ENCODE results near the gene COQ9.
"Not testable (repeated sequence)": the region's sequence is repeated elsewhere in the genome, so short reads cannot be mapped to it uniquely, and the experiment has no call there.

COQ9 gene

DNA sequence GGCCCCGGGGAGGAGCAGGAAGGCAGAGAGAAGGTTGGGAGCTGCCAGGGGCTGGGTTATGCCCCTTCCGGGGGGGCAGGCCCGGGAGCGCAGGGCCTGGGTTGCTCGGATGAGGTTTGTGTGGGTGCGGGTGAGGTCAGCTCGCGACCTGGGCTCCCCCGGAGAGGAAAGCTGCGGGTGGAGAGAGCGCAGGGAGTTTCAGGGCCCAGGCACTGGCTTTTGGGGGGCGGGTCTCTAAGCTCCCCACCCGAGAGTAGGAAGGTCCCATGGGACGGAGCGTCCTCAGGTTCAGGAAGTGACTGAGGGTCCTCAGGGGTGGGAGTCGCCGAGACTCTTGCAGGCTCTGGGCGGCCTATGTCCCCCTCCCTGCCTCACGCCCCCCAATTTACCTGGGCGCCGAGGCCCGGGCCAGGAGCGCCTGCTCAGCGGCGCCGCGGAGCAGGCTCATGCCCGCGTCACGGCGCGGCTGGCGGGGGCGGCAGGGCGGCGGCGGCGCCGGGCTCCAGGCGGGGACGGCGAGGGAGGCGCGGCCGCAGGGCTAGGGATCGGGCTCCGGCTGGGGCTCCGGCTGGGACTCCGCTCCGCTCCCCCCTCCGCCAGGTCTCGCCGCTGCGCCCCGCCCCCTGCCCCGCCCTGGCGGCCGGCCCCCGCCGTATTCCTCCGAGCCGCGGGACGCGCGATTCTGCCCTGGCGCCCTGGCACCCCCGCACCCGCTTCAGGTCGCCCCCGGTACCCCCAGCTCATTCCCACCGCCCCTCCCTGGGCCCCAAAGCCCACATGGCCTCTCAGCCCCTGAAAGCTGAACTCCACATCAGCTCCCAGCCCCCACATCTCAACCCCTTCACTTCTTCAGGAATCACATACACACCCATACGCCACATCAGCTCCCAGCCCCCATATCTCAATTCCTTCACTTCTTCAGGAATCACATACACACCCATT, 38.9 kb downstream of the COQ9 start, which contains the start of gene DOK4:
TSS of gene DOK4 (minus strand) at position 578 of the 942 bp plus-strand sequence. CDS start 6,986 bp downstream, outside the sequence.
- peak; percentile 6 to 34 for DNase-seq

- no peak for DNase-seq
These were observed 39.9 kb downstream of the COQ9 start for GRCh38 chr16:57486858-57487834.

- DNase-seq, result no peak
These were observed 42.0 kb downstream of the COQ9 start for GRCh38 chr16:57489229-57489628.

DNA sequence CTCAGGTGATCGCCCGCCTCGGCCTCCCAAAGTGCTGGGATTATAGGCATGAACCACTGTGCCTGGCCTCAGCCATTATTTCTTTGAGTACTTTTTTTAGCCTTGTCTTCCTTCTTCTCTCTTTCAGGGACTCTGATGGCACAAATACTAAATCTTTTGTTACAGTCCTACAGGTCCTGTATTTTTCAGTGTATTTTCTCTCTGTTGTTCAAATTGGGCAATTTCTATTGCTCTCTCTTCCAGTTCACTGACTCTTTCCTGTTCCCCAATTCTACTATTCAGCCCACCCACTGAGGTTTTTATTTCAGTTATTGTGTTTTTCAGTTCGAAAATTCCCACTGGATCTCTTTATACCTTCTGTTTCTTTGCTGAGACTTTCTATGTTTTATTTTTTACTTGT, 46.5 kb downstream of the COQ9 start:
- DNase-seq, result no peak

DNA sequence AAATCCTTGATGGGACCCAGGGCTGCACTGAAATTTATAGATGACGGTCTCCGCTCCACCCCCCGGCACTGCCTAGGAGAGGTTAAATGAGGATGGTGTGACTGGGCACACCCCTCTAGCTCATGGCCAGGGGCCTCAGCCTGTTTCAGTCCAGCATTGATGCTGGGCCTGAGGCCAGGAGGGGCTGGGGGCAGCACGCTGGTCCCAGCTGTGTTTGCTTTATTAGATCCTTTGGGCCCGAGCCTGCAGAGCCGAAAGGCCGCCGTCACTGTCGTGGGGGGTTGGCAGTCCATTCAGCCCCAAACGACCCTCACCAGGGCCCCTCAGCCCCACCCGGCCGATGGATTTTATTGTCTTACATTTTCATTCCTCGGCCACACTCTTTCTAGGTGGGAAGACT, 49.8 kb downstream of the COQ9 start:
- no peak for DNase-seq

DNA sequence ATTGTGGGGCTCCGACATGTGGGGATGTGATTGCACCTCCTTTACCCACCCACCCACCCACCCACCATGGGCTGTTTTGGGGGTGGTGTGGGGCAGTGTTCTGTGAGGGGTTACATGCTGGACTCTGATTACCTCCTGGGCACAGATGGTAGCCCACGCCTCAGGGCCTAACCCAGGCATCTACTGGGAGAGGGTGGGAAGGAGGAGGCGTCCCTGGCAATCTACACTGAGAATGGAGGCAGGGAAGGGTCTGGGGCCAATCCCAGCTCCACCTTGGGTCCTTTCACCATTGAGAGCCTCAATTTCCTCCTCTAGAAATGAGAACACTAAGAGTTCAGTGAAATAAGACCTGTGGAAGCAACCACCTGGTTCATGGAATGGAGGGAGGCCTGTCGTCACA, 50.8 kb downstream of the COQ9 start:
- DNase-seq, result no peak

DNA sequence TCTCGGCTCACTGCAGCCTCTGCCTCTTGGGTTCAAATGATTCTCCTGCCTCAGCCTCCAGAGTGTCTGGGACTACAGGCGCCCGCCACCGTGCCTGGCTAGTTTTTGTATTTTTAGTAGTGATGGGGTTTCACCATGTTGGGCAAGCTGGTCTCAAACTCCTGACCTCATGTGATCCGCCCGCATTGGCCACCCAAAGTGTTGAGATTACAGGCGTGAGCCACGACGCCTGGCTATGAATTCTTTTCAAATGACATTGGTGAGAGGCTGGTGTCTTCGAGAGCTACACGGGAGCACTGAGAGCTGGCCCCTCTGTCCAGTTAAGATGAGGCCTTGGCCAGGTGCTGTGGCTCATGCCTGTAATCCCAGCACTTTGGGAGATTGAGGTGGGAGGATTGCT, 52.7 kb downstream of the COQ9 start:
- not testable (repeated sequence) for DNase-seq

DNA sequence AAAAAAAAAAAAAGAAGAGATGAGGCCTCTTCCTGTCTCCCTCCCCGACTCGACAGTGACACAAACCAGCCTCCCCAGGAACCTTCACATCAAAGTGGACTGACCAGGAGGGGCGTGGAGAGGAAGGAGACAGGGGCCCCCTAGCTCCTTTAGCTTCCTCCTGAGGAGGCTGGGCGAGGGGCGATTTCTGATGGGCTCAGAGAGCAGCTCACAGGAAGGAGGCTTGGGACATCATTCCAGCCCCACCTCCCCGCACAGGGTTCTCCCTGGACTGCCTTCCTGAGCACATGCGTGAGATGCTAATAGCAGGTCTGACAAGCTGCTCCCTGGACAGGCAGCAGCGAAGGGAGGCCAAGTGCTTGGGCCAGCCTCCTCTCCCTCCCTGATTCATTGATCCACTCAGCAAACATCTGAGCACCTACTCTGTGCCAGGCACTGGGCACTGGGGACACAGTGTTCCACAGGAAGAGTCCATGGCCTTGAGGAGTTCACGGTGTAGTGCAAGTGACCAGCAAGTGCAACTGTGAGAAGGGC, 53.4 kb downstream of the COQ9 start:
- no peak for DNase-seq

DNA sequence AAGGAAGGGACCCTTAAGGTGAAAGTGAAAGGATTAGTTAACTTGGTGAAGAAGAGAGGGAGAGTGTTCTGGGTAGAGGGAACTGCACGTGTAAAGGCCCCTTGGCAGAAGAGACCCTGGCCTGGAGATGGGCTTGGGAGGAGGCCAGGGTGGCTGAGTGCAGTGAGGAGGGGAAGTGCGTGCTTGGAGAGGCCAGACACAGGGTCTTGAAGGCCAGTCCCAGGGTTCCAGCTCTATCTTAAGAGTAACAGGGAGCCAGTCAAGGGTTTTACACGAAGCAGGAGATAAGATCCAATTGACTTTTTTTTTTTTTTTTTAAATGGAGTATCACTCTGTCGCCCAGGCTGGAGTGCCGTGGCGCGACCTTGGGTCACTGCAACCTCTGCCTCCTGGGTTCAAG, 54.2 kb downstream of the COQ9 start:
- DNase-seq, result no peak

GRCh38 chr16:57502048-57502775, 54.9 kb downstream of the COQ9 start:
- no peak for DNase-seq

- no peak for DNase-seq
These were observed 56.1 kb downstream of the COQ9 start for GRCh38 chr16:57503366-57503765.

- no peak for DNase-seq
These were observed 56.7 kb downstream of the COQ9 start for GRCh38 chr16:57504001-57504400.

DNA sequence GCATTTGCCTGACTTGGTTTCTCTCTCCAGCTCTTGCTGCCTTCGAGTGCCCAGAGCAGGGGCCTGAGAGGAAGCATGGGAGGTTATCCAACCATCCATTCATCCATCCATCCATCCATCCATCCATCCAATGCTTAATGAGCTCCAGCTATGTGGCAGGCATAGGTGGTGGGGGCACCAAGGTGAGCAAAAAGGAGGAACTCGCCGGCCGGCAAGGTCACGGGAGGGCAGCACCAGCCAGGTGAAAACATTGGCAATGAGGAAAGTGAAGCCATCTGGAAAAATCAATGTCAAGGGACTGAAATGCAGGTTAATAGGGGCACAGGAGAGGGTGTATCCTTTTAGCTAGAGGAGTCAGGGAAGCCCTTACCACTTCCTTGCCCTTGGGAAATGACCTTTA, 57.2 kb downstream of the COQ9 start:
- no peak for DNase-seq

- DNase-seq, result no peak
These were observed 57.9 kb downstream of the COQ9 start for GRCh38 chr16:57505169-57505568.

DNA sequence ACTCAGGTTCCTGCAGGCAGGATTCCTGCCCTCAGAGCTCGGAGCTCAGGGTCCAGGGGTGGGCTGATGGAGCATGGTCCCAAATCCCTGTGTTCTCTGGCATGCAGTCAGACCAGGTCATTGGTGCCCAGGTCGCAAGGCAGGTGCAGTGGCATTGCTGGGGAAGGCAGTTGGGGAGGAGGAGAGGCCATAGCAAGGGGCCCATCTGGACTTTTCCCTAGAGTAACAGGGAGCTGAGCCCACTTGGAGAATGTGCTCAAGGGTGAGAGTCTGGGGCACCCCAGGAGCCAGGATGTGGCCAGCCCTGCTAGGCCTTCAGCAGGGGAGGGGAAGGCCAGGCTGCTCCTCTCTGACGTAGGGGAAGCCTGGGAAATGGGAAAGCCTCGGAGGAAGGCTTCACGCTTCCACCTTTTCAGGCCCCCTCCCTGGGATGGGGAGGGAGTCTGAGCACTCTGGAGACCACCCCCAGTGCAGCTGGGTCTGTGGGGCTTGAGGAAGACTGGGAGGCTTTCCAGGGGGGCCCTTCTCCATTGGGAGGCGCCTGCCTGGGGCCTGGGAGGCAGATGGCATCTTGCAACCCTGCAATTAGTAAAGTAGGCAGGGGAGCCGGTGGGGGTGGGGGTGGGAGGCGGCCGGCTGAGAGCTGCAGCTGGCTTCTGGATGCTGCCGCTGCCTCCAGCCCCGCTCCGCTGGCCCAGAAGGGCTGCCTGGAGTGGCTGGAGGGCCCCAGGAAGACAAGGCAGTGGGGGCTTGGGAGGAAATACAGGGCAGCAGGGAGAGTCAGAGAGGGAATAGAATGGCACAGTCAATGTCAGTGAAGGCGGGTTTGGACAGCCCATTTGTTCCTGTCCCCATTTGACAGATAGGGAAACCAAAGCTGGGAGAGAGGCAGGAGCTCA, 60.1 kb downstream of the COQ9 start:
- DNase-seq, result no peak

DNA sequence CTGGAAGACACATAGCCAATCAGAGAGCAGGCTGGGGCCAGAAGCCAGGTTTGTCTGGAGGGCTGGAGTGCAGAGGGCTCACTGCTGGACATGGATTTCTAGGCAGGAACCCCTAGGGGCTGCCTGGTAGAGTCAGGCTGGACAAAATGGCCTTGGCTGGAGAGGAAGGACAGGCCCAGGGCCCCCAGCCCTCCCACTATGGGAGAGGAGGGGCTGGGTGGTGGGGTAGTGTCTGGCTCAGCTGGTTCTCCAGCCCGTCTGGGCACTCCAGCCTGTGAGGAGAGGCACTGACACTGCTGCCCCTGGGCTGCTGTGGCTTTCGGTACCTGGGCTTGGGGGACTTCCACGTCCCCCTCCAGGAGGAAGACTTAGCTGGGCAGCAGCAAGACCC, 60.8 kb downstream of the COQ9 start:
- no peak for DNase-seq

DNA sequence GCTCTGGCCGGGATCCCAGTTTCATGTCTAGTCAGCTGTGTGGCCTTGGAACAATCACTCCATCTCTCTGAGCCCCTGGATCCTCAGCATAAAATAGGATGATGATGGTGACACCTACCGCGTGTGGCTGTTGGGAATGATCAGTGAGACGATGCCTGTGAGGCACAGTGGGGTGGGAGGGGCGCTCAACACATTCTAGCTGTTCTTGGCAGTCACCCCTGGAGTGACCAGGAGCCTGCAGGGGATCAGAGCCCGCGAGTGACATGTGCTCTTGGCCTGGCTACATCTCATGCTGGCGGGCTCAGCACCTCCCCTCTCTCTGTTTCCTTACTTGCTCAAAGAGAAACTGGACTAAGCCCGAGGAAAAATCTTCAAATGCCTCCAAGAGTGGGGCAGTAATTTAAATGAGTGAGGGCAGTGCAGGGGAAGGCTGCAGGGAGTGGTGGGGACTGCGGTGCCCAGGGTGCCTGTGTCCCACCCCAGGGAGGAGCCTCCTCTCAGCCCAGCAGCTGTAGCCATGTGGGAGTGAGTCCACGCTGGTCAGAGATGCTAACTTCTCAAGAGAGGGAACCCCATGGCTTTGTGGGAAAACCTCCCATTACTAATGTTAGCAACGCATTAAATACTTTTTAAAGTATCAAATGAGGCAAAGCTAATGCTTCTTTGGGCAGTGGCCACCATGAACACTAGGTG, 62.1 kb downstream of the COQ9 start:
- no peak for DNase-seq

- no peak for DNase-seq
These were observed 63.0 kb downstream of the COQ9 start for GRCh38 chr16:57510016-57510871.
